Islet of Langerhans (tissue), 1 donor: ENCODE measurements around the gene NFIB.

ENCODE experiments used
- FAIRE-seq: peaks from one replicate; lab custom pipeline; 2011; peaks lifted over from hg19 to GRCh38; lab: Jason Lieb, UNC

Gene NFIB

DNA sequence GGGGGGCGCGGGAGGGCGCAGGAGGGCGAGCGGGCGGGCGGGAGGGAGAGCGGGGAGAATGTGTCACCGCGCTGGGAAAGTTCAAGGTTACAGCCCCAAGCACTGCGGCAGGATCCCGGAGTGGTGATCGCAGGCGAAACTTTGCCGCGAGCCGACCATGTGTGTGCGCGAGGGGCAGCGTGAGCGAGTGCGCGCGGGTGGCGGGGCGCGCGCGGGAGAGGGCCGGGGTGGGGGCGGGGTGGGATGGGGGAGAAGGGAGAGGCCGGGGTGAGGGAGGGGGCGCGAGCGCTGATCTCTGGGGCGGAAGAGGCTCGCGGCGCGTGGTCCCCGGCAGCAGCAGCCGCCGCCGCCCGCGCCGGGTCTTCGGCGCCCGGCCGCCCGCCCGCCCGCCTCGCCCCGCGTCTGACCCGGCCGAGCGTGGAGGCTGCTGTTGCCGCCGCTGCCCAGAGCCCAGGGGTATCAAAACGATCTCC is at the start of gene NFIB:
NFIB (minus strand) TSS at position 191 of the 473 bp plus-strand sequence. CDS start 630 bp downstream, outside the sequence.
- FAIRE-seq: no peak

GRCh38 chr9:14362175-14362574 is 48.2 kb upstream of the NFIB start:
- no peak for FAIRE-seq

- no peak for FAIRE-seq
Measured at GRCh38 chr9:14361074-14361473, 47.1 kb upstream of the NFIB start.

DNA sequence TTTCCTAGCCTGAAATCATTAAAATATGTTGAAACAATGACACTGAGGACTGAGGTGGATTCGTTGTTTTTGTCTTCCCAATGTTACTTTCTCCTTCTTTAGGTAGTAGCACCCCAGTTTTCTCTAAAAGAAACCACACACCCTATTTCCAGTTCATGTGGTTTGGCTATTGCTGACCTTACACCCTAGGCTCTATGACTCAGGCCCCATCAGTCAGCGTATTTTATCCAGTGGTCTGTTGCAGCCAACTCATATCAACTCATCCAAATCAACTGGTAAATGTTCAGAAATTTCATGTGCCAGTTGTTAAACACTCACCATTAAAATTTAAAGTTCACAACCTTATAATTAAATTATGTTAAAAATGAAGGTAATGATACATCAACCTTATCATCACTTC is 44.6 kb upstream of the NFIB start:
- no peak for FAIRE-seq

DNA sequence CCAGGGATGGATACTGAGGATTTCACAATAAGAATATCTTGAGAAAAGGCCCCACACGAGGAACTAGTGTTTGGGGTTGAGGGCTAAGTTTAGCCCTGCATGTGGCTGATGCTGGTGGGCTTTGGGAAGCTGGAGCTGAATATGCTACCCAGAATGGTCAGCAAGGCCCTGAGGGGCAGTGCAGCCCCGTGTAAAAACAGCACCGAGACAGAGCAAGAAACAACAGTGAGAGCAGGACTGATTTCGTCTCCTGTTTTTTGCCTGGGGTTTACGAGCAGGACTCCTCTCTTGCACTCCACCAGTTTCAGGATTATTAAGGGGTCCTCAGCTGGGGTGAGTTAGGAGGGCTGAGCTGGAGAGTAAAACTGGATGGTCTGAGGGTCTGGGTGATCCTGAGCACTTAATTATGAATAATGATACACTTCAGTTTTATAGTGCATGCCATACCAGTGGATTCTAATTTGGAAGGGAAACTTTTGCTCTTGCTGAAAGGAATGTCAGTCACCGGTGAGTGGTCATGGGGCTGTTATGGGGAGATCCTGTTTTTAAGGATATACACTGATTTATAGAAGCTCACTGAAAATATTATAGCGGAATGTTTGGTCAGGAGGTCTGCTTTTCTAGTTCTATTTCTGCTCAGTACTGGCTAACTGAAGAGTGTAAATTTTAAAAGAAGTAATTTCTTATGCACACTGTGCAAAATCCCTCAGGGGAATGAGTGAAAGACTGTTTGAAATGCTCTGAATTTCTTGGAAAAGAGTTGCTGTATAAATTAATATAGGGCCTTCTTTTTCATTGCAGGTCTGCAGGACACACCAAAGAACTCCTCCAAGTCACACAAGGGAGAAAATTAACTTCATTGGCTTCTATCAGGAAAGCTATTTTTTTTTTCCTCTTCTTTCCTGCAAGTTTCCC is 42.7 kb upstream of the NFIB start:
- FAIRE-seq: no peak

- no peak for FAIRE-seq
Measured at GRCh38 chr9:14354201-14354600, 40.3 kb upstream of the NFIB start.

DNA sequence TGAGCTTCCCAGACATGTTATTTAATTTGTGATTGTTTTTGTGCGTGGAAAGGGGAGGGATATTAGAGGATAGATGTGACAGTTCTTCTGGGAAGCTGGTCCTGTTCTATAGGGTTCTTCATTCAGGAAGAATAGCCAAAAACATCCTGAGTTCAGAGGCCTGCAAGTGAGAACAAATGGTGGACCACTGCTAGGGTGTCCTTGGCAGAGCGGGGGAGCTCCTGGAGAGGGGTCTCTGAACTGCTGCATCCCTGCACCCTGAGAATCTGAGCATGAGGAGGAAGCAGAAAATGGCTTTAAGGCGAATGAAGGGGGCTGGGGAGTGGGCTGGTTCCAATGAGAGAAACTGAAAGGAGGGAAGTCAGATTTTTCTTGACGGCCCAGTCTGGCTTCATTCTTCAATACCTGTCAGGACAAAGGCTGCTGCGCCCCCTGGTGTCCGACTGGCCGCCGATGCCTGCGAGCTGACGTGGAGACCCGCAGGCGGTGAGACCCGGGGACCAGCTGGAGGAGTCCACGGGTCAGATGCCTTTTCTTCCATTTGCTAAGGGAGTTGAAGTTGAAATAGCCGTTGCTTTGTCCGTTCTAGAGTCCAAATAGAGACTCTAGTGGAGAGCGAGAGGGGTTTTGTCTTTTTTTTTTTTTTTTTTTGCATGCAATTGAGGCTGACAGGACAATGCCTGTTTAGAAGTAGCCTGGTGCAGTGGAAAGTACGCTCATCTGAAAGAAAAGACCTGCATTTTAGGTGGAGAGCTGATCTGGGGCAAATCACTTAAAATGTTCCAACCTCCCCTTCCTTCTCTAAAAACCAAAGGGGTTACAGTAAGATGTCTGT is 39.5 kb upstream of the NFIB start:
- no peak for FAIRE-seq

- FAIRE-seq: no peak
Measured at GRCh38 chr9:14352503-14352902, 38.6 kb upstream of the NFIB start.

DNA sequence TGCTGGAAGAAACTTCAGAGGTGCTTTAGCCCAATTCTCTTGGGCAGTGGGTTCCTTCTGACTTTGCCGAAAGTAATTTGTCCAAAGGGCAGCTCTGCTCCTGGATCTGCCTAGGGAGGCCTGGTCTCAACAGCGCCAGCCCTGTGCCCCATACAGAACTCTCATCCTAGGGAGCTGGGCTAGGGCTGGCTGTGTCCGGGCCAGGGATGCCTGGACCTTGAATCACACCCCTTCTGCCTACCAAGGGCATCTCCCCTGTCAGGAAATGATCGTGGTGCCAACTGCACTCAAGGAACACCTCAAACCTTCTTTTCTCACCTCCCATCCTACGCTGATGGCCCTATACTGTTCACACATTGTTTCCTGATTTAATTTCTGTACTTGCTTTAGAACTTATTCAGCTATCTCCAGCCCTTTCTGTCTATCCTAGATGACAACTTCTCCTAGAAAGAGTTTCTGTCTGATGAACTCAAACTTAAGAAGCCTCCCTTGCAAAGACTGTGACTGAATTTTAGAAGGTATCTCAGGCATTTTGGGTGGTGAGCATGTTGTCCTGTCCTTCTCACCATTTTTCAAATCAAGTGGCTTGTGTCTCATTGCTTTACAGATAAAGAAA is 37.4 kb upstream of the NFIB start:
- no peak for FAIRE-seq

DNA sequence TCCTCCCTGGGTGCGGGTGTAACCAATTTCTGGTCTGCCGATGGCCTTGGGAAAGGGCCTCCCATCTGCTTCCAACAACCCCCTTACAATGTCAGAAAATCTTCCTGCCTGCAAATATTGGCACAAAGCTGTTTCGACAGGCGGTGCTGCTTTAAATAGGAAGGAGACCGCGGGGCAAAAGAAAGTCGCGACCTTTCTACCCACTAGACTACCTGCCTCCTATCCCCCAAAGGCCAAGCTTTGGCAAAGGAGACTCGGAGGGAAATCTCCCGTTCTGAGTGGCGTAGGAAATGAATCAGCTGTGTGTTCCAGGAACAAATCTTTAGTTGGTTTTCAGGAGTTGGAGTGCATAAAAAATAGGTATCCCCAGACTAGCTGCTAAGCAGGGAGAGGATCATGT is 36.8 kb upstream of the NFIB start:
- no peak for FAIRE-seq

DNA sequence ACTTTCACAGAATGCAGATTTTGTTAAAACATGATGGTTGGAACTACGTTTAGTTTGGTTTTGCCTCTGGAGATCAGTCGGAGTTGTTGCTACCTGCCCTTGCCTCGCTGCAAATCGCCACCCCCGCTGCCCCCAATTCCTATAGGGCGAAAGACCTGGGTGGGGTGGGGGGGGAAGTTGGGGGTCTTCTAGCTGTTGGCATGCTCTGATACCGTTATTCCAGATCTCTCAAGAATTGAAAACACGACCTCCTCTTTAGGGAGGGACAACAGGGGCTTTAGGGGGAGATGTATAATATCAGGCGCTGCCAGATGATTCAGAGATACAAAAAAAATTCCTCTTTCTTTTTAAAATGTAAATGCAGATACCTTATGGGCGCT is 36.4 kb upstream of the NFIB start:
- no peak for FAIRE-seq

- FAIRE-seq: no peak
Measured at GRCh38 chr9:14349447-14350348, 35.8 kb upstream of the NFIB start.

GRCh38 chr9:14349146-14349446 is 35.2 kb upstream of the NFIB start:
- FAIRE-seq: no peak

DNA sequence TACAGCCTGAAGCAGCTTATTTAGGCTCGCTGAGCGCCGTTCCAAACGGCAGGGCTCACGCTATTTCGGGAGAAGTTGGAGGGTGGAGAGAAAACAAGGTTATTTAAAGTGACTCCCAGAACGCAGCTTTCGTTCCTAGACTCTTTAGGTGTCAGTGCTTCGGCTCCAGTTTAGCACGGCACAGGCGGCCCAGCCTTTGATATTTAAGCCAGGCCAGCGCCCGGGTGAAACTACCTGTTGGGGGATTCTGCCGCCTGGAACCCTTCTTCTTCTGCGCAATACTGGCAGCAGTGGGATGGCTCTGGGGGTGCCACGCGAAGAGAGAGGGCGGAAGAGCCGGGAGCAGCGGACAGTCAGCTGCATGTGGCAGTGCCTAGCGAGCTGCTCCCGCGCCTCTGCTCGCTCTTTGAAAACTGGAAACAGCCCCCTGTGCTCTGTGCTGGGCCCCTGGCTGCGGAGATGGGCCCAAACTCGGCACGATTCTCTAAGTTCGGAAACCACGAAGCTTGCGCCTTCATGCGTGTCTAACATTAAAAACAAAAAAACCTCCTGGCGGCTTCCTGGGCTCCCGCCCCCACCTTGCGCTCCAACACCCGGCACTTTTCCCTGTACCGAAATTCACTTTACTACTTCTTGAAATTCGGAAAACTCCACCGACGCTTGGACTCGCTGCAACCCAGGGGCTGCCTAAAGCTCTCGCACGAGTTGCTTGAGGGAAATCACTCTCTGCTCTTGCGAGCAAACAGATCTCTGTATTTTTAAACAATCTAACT is 34.6 kb upstream of the NFIB start:
- no peak for FAIRE-seq

DNA sequence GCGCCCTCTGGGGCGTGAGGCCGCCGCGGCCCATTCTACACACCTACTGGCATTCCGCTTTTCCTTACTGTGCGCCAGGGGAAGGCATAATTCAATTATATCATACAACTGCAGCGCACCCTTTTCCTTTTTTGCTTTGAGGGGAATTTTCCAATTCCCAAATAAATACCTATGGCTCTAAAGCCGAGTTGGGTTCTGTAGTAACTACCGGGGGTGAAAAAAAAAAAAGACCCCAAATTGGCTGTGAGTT is 34.1 kb upstream of the NFIB start:
- no peak for FAIRE-seq

DNA sequence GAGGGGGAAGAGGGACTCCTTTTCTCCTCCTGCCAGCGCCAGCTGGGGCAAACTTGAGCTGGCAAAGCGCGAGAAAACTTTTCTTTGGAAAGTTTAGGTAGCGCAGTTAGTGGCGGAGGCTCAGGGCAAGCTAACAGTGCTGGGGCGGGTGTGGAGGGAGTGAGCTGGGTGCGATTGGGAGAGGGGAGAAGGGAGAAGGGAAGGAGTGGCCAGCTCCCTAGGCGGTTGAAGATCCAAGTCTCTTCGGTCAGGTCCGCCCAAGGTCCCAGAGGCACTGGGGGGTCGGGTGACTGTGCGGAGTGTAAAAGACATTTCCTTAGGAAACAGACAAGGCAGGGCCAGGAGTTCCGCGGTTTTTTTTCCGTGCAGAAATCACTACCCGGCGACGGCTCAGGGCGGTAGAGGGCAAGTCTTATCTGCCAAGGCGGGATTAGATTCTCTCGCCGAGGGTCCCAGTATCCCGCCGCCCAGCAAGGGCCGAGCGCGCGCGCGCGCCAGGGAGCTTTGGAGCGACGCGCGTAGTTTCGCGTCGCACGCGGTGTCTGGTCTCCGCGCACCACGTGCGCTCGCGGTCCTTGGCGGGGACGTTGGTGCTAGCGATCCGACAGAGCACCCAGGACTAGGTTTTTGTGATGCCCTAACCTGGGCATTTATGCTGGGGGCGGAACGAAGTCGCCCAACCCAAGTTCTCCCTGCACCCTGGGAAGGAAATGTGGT is 33.6 kb upstream of the NFIB start:
- FAIRE-seq: no peak

DNA sequence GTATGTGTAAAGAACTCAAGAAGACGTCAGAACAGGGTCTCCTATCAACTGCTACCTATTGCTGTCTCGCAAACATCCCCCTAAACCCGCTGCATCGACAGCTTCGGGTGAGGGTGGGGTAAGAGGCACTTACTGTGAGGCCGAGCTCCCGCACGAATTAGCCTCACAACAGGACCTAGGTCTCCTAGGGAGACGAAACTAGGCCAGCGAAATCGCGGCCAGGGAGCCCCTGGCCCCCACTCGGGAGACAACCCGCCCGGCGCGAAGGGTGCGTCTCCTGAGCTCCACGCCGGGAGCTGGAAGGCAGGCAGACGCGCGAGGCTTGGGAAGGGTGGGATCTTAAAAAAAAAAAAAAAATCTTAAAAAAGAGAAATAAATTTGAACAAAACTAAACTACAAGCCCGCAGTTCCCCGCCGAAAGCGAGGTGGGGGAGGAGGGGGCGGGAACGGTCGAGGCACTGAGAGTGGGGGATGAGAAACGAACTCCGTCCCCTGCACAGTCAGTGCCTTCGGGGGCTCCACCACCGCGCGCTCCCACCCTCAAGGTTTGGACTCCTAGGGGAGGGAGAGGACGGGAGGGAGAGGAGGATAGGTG is 33.0 kb upstream of the NFIB start:
- no peak for FAIRE-seq

DNA sequence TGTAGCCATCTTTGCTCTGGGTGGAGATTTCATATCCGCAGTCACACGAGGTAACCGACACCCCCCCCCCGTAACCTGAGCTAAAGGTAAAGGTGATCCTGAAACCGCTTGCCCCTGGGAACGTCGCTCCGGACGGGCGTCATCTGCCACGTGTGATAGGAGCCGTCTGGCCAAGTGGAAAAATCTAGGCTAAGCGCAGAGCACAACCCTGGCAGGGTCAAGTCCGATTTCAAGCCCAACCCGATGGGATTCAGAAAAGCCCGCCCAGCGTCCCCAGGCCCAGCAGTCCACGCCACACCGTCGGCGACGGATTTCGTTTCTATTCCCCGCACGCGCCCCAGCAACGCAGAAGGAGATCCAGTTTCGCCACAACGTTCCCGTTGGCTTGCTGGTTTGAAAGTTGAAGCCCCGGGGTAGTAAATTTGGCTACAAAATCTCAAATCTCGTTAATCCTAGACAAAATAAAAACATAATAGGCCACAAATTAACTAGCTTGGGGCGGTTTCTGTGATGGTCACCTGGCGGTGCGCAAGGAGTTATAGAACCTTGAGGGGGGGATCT is 32.4 kb upstream of the NFIB start:
- no peak for FAIRE-seq

DNA sequence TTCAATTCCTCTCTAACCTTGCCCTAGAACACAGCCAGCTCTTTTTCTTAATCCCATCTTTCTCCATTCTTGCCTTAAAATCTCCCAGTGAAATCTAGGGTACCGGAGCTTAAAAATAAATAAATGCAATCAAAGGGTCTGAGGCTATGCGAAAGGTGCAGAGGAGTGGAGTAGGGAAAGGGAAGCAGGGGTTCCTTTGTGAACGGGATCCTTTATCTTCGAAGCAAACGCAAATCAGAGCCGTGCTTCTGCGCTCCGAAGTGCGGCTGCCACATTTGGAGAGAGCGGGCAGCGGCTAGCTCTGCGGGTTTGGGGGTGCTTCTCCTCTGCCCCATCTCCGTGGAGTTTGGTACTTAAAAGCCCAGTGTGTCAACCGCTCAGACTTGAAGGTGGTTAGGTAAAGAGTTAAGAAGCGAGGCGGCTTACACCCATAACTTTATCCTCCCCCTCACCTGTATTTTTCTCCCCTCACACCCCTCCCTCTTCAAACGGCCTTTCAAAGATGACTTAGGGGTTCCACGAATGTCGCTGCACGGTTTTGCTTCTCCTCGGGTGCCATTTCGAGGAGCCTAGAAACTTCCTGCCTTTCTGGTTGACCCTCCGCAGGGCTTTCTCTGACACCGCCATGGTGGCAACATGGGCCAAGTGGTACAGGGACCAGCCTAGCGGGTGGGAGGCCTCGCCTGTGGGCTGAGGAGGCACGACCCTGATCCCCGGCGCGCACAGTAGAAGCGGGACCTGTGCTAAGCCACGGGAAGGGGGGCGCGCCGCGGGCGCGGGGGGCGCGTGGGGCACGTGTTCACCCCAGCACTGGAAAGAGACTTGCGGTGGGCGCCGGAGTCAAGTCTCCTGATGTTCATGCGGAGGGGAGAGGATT is 31.7 kb upstream of the NFIB start:
- no peak for FAIRE-seq
